ENCODE results near the gene CBX3. TPM values are rescaled to one million over a fixed set of nuclear protein-coding genes. Genes with fewer than 3 reads are reported as not detected.
"Not testable (repeated sequence)": the region's sequence is repeated elsewhere in the genome, so short reads cannot be mapped to it uniquely, and the experiment has no call there.

CBX3 gene
- total RNA-seq, 1 donor from 2014 or later, result 48.0 TPM

DNA sequence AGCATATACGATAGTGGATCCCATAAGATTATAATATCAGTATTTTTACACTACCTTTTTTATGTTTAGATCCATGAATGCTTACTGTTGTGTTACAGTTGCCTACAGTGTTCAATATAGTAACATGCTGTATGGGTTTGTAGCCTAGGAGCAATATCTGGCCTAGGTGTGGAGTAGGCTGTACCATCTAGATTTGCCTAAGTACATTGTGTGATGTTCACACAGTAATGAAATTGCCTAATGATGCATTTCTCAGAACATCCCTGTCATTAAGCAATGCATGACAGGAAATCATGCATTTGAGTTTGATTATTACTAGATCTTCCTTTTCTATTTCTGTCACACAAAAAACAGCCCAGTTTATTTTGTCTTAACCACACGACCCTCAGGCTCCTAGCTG lies 14.5 kb downstream of the CBX3 start:
- Histone ChIP-seq H3K36me3 (ENCODE audit: control insufficient read depth in 3 of 3, insufficient read depth in 3 of 3, low read length in 3 of 3) (peaks cover 3 to 15% (median 9%) of the 10 kb centered on the region in 3 donors), H3K27ac (ENCODE audit: low read depth, low read length) (no peak overlapping the region), H3K9me3 (ENCODE audit: control insufficient read depth in 3 of 3, low read length in 3 of 3) (no peaks in the 10 kb centered on the region), H3K27me3 (ENCODE audit: control insufficient read depth in 3 of 3, insufficient read depth in 3 of 3, low read length in 3 of 3) (no peaks in the 10 kb centered on the region), H3K4me1 (ENCODE audit: control insufficient read depth in 3 of 3, insufficient read depth in 3 of 3, low read length in 3 of 3) (no peaks in the 10 kb centered on the region), H3K4me3 (ENCODE audit: low read length in 3 of 3) (no peak overlapping the region), H3K9ac (ENCODE audit: low read depth in 1 of 3, low read length in 3 of 3) (no peak overlapping the region)

DNA sequence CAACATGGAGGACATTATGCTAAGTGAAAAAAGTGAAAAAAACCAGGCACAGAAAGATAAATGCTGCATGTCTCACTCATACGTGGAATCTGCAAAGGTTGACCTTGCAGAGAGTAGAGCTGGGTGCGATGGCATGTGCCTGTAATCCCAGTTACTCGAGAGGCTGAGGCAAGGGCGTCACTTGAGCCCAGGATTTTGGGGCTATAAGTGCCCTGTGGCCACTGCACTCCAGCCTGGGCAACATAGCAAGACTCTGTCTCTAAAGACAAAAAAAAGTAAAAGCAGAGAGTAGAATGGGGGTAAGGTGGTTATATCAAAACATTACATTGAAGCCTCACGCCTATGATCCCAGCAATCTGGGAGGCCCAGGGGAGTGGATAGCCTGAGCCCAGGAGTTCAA lies 22.8 kb downstream of the CBX3 start:
- Histone ChIP-seq H3K27ac (ENCODE audit: low read depth, low read length) (no peak overlapping the region), H3K4me1 (ENCODE audit: control insufficient read depth in 3 of 3, insufficient read depth in 3 of 3, low read length in 3 of 3) (no peaks in the 10 kb centered on the region), H3K9ac (ENCODE audit: low read depth in 1 of 3, low read length in 3 of 3) (no peak overlapping the region), H3K9me3 (ENCODE audit: control insufficient read depth in 3 of 3, low read length in 3 of 3) (no peaks in the 10 kb centered on the region), H3K4me3 (ENCODE audit: low read length in 3 of 3) (no peak overlapping the region), H3K36me3 (ENCODE audit: control insufficient read depth in 3 of 3, insufficient read depth in 3 of 3, low read length in 3 of 3) (no peaks in the 10 kb centered on the region), H3K27me3 (ENCODE audit: control insufficient read depth in 3 of 3, insufficient read depth in 3 of 3, low read length in 3 of 3) (no peaks in the 10 kb centered on the region)

DNA sequence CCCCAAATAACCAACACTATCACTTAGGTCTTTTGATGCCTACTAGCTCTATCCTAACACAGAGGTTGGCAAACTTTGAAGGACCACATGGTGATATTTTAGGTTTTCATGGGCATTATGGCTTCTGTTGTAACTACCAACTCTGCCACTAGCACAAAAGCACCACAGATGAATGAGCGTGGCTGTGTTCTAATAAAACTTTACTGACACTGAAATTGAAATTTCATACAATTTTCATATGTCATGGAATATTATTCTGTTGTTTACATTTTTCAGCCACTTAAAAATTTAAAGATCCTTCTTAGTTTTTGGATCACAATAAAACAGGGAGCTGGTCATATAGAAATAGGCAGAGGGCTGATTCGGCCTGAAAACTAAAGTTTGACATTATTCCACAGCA lies 26.4 kb downstream of the CBX3 start:
- Histone ChIP-seq H3K9me3 (ENCODE audit: control insufficient read depth in 3 of 3, low read length in 3 of 3) (no peaks in the 10 kb centered on the region), H3K9ac (ENCODE audit: low read depth in 1 of 3, low read length in 3 of 3) (no peak overlapping the region), H3K4me3 (ENCODE audit: low read length in 3 of 3) (no peak overlapping the region), H3K4me1 (ENCODE audit: control insufficient read depth in 3 of 3, insufficient read depth in 3 of 3, low read length in 3 of 3) (no peaks in the 10 kb centered on the region), H3K27ac (ENCODE audit: low read depth, low read length) (no peak overlapping the region), H3K36me3 (ENCODE audit: control insufficient read depth in 3 of 3, insufficient read depth in 3 of 3, low read length in 3 of 3) (no peaks in the 10 kb centered on the region), H3K27me3 (ENCODE audit: control insufficient read depth in 3 of 3, insufficient read depth in 3 of 3, low read length in 3 of 3) (no peaks in the 10 kb centered on the region)

DNA sequence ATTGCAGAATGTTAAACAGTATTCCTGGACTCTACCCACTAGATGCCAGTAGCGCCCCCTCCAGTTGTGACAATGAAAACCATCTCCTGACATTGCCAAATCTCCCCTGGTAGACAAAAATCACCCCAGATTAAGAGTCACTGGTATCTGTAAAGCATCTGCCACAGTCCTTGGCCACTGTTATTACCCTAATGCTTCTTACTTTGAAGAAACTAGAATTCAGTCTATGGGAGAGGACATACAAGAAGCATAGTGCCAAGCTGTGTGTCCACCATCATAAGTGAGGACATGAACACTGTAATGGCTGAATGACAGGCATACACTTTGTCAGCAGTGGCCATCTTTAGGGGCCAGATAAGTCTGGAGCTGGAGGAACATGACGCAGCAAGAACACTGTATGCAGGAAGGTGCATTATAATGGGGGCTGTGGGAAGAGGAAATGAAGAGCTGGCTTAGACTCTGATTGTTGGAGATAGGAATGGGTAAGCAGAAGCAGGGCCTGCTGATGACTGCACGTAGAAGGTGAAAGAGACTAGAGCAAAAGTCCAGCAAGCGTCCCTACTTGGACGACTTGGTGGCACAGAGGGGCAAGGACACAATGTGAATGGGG lies 32.5 kb downstream of the CBX3 start:
- no peaks in the 10 kb centered on the region for H3K36me3 ChIP-seq (ENCODE audit: control insufficient read depth in 3 of 3, insufficient read depth in 3 of 3, low read length in 3 of 3)
- H3K9me3 ChIP-seq (ENCODE audit: control insufficient read depth in 3 of 3, low read length in 3 of 3), result no peaks in the 10 kb centered on the region
- H3K27ac ChIP-seq (ENCODE audit: low read depth, low read length), result no peak overlapping the region
- H3K4me1 ChIP-seq (ENCODE audit: control insufficient read depth in 3 of 3, insufficient read depth in 3 of 3, low read length in 3 of 3), result no peaks in the 10 kb centered on the region
- H3K27me3 ChIP-seq (ENCODE audit: control insufficient read depth in 3 of 3, insufficient read depth in 3 of 3, low read length in 3 of 3), result peaks cover 0 to 4% (median 3%) of the 10 kb centered on the region in 3 donors
- no peak overlapping the region for H3K9ac ChIP-seq (ENCODE audit: low read depth in 1 of 3, low read length in 3 of 3)
- H3K4me3 ChIP-seq (ENCODE audit: low read length in 3 of 3), result no peak overlapping the region

DNA sequence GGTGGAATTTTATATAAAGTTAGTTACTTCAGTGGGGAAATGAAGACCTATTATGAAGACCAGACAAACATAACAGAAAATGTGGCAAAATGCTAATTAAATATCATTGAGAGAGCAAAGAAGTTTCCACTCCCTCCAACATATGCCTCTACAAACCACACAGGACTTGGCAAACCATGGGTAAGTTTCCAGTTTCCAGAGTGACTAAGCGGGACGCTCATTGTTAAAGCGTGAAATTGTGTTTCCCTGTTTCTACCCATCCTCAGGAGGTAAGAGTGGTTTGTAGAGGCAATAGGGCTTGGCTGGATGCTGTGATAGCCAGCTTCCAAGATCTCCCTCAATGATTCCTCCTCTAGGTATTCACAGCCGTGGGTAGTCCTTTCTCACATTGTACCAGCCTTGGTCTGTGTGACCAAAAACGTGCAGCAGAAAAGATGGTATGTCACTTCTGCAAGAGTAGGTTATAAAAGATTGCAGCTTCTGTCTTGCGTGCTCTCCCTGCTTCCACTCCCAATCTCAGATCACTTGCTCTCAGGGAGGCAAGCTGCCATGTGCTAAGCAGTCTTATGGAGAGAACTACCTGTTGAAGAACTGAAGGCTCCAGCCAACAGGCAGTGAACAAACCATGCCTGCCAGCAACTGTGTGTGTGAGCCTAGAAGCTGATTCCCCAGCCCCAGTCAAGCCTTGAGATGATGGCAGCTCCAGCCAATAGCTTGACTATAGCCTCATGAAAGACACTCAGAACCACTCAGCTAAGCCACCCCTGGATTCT lies 35.7 kb downstream of the CBX3 start:
- no peak overlapping the region for H3K9ac ChIP-seq (ENCODE audit: low read depth in 1 of 3, low read length in 3 of 3)
- H3K4me1 ChIP-seq (ENCODE audit: control insufficient read depth in 3 of 3, insufficient read depth in 3 of 3, low read length in 3 of 3), result no peaks in the 10 kb centered on the region
- no peaks in the 10 kb centered on the region for H3K36me3 ChIP-seq (ENCODE audit: control insufficient read depth in 3 of 3, insufficient read depth in 3 of 3, low read length in 3 of 3)
- no peak overlapping the region for H3K4me3 ChIP-seq (ENCODE audit: low read length in 3 of 3)
- H3K27ac ChIP-seq (ENCODE audit: low read depth, low read length), result no peak overlapping the region
- H3K9me3 ChIP-seq (ENCODE audit: control insufficient read depth in 3 of 3, low read length in 3 of 3), result no peaks in the 10 kb centered on the region
- H3K27me3 ChIP-seq (ENCODE audit: control insufficient read depth in 3 of 3, insufficient read depth in 3 of 3, low read length in 3 of 3), result peaks cover 3 to 7% (median 5%) of the 10 kb centered on the region in 3 donors

DNA sequence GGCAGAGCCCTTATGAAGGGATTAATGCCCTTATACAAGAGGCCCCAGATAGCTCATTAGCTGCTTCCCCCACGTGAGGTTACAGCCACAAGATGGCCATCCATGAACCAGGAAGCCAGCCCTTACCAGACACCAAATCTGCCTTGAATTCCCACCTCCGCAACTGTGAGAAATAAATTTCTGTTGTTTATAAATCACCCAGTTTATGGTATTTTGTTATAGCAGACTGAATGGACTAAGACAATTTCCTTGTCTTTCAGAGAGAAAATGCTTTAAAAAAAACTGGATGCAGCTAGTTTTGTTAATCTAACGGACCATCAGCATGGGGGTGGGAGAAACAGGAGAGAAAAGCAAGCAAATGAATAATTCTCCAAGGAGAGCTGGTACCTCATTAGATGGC lies 36.5 kb downstream of the CBX3 start:
- no peak overlapping the region for H3K27ac ChIP-seq (ENCODE audit: low read depth, low read length)
- no peaks in the 10 kb centered on the region for H3K4me1 ChIP-seq (ENCODE audit: control insufficient read depth in 3 of 3, insufficient read depth in 3 of 3, low read length in 3 of 3)
- no peaks in the 10 kb centered on the region for H3K9me3 ChIP-seq (ENCODE audit: control insufficient read depth in 3 of 3, low read length in 3 of 3)
- peaks cover 3 to 7% (median 5%) of the 10 kb centered on the region in 3 donors for H3K27me3 ChIP-seq (ENCODE audit: control insufficient read depth in 3 of 3, insufficient read depth in 3 of 3, low read length in 3 of 3)
- H3K9ac ChIP-seq (ENCODE audit: low read depth in 1 of 3, low read length in 3 of 3), result no peak overlapping the region
- H3K4me3 ChIP-seq (ENCODE audit: low read length in 3 of 3), result no peak overlapping the region
- no peaks in the 10 kb centered on the region for H3K36me3 ChIP-seq (ENCODE audit: control insufficient read depth in 3 of 3, insufficient read depth in 3 of 3, low read length in 3 of 3)

DNA sequence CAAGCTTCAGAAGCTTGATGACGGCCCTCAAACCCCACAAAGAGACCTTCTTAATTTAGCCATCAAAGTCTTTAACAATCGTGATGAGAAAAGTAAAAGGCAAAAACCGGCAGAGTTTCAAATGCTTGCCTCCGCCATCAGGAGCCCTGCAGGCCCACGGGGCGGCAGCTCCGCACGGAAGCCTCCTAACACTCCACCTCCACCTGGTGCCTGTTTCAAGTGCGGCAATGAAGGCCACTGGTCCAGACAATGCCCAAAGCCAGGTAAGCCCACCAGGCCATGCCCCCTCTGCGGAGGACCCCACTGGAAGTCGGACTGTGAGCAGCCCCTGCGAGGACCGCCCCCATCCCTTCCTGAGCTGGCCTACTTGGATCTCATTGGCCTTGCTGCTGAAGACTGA lies 43.6 kb downstream of the CBX3 start:
- H3K4me3 ChIP-seq (ENCODE audit: low read length in 3 of 3), result no peak overlapping the region
- H3K9me3 ChIP-seq (ENCODE audit: control insufficient read depth in 3 of 3, low read length in 3 of 3), result no peaks in the 10 kb centered on the region
- no peaks in the 10 kb centered on the region for H3K4me1 ChIP-seq (ENCODE audit: control insufficient read depth in 3 of 3, insufficient read depth in 3 of 3, low read length in 3 of 3)
- no peak overlapping the region for H3K27ac ChIP-seq (ENCODE audit: low read depth, low read length)
- no peaks in the 10 kb centered on the region for H3K36me3 ChIP-seq (ENCODE audit: control insufficient read depth in 3 of 3, insufficient read depth in 3 of 3, low read length in 3 of 3)
- H3K27me3 ChIP-seq (ENCODE audit: control insufficient read depth in 3 of 3, insufficient read depth in 3 of 3, low read length in 3 of 3), result peaks cover 3 to 5% (median 4%) of the 10 kb centered on the region in 3 donors
- no peak overlapping the region for H3K9ac ChIP-seq (ENCODE audit: low read depth in 1 of 3, low read length in 3 of 3)

DNA sequence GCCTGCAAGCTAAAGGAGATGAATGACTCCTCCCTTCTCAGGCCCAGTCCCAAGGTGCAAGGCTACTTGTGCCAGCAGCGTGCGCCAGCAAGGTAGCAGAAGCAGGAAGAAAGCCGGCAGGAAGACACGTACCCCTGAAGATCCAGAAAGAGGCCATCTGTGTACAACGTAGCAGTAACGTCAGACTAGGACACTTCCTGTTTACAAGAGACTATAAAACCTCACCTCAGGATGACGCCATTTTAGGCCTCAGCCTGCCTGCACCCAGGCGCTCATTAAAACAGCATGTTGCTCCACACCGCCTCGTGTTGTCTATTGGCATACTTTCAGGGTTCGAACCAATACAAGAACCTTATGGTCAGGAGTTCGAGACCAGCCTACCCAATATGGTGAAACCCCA lies 48.7 kb downstream of the CBX3 start:
- H3K27me3 ChIP-seq (ENCODE audit: control insufficient read depth in 3 of 3, insufficient read depth in 3 of 3, low read length in 3 of 3), result no peaks in the 10 kb centered on the region
- H3K4me3 ChIP-seq (ENCODE audit: low read length in 3 of 3), result no peak overlapping the region
- no peak overlapping the region for H3K27ac ChIP-seq (ENCODE audit: low read depth, low read length)
- H3K4me1 ChIP-seq (ENCODE audit: control insufficient read depth in 3 of 3, insufficient read depth in 3 of 3, low read length in 3 of 3), result no peaks in the 10 kb centered on the region
- H3K9me3 ChIP-seq (ENCODE audit: control insufficient read depth in 3 of 3, low read length in 3 of 3), result no peaks in the 10 kb centered on the region
- no peak overlapping the region for H3K9ac ChIP-seq (ENCODE audit: low read depth in 1 of 3, low read length in 3 of 3)
- no peaks in the 10 kb centered on the region for H3K36me3 ChIP-seq (ENCODE audit: control insufficient read depth in 3 of 3, insufficient read depth in 3 of 3, low read length in 3 of 3)

DNA sequence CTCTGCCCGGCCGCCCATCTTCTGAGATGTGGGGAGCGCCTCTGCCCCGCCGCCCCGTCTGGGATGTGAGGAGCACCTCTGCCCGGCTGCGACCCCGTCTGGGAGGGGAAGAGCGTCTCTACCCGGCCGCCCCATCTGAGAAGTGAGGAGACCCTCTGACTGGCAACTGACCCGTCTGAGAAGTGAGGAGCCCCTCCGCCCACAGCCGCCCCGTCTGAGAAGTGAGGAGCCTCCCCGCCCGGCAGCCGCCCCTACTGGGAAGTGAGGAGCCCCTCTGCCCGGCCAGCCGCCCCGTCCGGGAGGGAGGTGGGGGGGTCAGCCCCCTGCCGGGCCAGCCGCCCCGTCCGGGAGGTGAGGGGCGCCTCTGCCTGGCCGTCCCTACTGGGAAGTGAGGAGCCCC lies 60.3 kb downstream of the CBX3 start:
- not testable (repeated sequence) for H3K9ac ChIP-seq (ENCODE audit: low read depth in 1 of 3, low read length in 3 of 3); H3K36me3 ChIP-seq (ENCODE audit: control insufficient read depth in 3 of 3, insufficient read depth in 3 of 3, low read length in 3 of 3); H3K4me1 ChIP-seq (ENCODE audit: control insufficient read depth in 3 of 3, insufficient read depth in 3 of 3, low read length in 3 of 3); H3K4me3 ChIP-seq (ENCODE audit: low read length in 3 of 3); H3K27me3 ChIP-seq (ENCODE audit: control insufficient read depth in 3 of 3, insufficient read depth in 3 of 3, low read length in 3 of 3); H3K27ac ChIP-seq (ENCODE audit: low read depth, low read length); H3K9me3 ChIP-seq (ENCODE audit: control insufficient read depth in 3 of 3, low read length in 3 of 3)
